ENCODE results near the gene SULT2A1.
"Not testable (repeated sequence)": the region's sequence is repeated elsewhere in the genome, so short reads cannot be mapped to it uniquely, and the experiment has no call there.

SULT2A1 gene

DNA sequence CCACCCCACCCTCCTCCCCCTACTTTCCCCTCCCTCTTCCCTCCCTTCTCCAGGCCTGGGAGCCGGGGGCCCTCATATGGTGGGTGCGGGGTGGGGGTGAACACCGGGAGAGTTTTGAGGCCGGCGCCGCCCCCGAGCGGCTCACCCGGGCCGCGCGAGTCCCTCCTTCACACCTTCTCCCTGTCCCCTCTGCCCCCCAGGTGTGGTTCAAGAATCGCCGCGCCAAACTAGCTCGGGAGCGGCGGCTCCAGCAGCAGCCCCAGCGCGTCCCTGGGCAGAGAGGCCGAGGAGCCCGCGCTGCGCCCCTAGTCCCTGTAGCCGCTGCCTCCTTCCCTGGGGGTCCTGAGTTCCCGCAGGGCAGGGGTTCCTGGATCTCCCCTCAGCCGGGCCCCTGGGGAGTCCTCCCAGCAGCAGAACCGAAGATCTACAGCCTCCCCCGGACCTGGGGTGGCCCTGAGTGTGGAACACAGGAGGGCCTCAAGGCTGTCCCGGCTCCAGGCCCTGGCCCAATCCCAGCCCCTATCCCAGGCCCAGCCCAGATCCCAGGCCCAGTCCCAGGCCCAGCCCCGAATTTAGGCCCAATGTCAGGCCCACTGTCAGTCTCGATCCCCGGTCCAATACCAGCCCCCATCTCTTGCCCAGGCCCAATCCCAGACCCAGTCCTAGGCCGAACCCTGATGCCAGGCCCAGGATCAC, 25.4 kb downstream of the SULT2A1 start:
- TF ChIP-seq, protein P1, sequence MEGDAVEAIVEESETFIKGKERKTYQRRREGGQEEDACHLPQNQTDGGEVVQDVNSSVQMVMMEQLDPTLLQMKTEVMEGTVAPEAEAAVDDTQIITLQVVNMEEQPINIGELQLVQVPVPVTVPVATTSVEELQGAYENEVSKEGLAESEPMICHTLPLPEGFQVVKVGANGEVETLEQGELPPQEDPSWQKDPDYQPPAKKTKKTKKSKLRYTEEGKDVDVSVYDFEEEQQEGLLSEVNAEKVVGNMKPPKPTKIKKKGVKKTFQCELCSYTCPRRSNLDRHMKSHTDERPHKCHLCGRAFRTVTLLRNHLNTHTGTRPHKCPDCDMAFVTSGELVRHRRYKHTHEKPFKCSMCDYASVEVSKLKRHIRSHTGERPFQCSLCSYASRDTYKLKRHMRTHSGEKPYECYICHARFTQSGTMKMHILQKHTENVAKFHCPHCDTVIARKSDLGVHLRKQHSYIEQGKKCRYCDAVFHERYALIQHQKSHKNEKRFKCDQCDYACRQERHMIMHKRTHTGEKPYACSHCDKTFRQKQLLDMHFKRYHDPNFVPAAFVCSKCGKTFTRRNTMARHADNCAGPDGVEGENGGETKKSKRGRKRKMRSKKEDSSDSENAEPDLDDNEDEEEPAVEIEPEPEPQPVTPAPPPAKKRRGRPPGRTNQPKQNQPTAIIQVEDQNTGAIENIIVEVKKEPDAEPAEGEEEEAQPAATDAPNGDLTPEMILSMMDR (IDR thresholded peaks at IDR 0.05; ENCODE audit: borderline replicate concordance, insufficient read depth, low read depth, low read length), result no peak
- no peak overlapping the region for H3K4me3 ChIP-seq (ENCODE audit: low read depth, low read length)

GRCh38 chr19:47859838-47860237, 26.3 kb downstream of the SULT2A1 start:
- H3K4me3 ChIP-seq (ENCODE audit: low read depth, low read length), result not testable (repeated sequence)

GRCh38 chr19:47858646-47859285, 27.3 kb downstream of the SULT2A1 start, which contains the start of gene TPRX2:
Gene TPRX2, plus strand, starts transcription at chr19:47859235. Its CDS starts 12 bp downstream, at chr19:47859247.
- H3K4me3 ChIP-seq (ENCODE audit: low read depth, low read length), result not testable (repeated sequence)

DNA sequence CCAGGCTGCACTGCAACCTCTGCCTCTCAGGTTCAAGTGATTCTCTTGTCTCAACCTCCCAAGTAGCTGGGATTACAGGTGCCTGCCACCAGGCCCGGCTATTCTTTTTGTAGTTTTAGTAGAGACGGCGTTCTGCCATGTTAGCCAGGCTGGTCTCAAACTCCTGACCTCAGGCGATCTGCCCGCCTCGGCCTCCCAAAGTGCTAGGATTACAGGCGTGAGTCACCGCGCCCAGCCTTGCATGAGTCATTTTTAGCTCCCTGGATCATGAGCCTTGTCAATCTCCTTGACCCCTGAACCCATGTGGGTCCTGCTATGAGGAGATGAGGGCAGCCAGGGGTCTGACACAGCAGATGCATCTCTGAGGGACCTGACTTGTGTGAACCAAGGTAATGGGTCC, 27.9 kb downstream of the SULT2A1 start:
- not testable (repeated sequence) for H3K4me3 ChIP-seq (ENCODE audit: low read depth, low read length)

GRCh38 chr19:47854459-47854858, 31.7 kb downstream of the SULT2A1 start:
- H3K4me3 ChIP-seq (ENCODE audit: low read depth, low read length), result no peak overlapping the region
- TF ChIP-seq, protein P1 (IDR thresholded peaks at IDR 0.05; ENCODE audit: borderline replicate concordance, insufficient read depth, low read depth, low read length), result no peak

GRCh38 chr19:47853003-47853402, 33.1 kb downstream of the SULT2A1 start:
- H3K4me3 ChIP-seq (ENCODE audit: low read depth, low read length), result no peak overlapping the region
- TF ChIP-seq, protein P1 (IDR thresholded peaks at IDR 0.05; ENCODE audit: borderline replicate concordance, insufficient read depth, low read depth, low read length), result no peak

DNA sequence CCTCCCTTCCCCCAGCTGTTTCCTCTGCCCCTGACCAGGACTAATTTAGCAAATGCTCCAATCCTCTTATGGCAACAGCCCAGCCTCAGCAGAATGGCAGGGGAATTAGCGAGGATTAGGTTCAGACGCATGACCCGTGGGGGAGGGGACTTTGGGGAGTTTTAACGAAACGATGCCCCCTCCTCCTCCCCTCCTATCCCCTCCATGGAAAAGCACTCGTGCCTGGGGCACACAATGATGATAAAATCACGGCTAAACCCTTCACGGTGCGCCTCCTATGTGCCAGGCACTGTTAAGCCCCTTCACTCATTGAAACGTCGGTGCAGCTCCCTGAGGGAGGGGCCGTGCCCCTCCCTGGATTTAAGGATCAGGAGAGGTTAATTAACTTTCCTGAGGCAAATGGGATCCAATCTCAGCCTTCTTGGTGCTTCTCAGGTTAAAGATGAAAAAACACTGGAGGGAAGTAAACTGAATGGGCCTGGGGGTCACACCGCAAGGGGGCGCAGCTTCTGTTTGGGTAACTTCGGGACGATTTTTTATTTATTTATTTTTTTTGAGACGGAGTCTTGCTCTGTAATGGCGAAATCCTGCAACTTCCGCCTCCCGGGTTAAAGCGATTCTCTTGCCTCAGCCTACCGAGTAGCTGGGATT, 37.2 kb downstream of the SULT2A1 start:
- H3K4me3 ChIP-seq (ENCODE audit: low read depth, low read length), result no peak overlapping the region
- TF ChIP-seq, protein P1 (IDR thresholded peaks at IDR 0.05; ENCODE audit: borderline replicate concordance, insufficient read depth, low read depth, low read length), result peak; percentile 20; the same call in 1 of the 2 replicates

- no peak overlapping the region for H3K4me3 ChIP-seq (ENCODE audit: low read depth, low read length)
- TF ChIP-seq, protein P1 (IDR thresholded peaks at IDR 0.05; ENCODE audit: borderline replicate concordance, insufficient read depth, low read depth, low read length), result no peak
Observed at GRCh38 chr19:47848425-47848822, 37.7 kb downstream of the SULT2A1 start.
